ENCODE measurements around the gene SHLD2.
"Not testable (repeated sequence)": the region's sequence is repeated elsewhere in the genome, so short reads cannot be mapped to it uniquely, and the experiment has no call there.

The SHLD2 gene

GRCh38 chr10:87094373-87095235 is at the start of gene SHLD2, which contains the start of gene GLUD1:
Gene SHLD2 (plus strand): TSS chr10:87095206. CDS start chr10:87151355, 56,149 bp downstream.
Gene GLUD1 (minus strand): TSS chr10:87094843. CDS start chr10:87094769, 74 bp downstream.
- no peak for DNase-seq

- no peak for DNase-seq
These were observed 49.5 kb upstream of the SHLD2 start for GRCh38 chr10:87045434-87045938.

- no peak for DNase-seq
These were observed 41.9 kb upstream of the SHLD2 start for GRCh38 chr10:87053111-87053510.

- no peak for DNase-seq
These were observed 41.3 kb upstream of the SHLD2 start for GRCh38 chr10:87053577-87054181.

- no peak for DNase-seq
These were observed 40.4 kb upstream of the SHLD2 start for GRCh38 chr10:87054373-87055295.

GRCh38 chr10:87058171-87058570 is 36.8 kb upstream of the SHLD2 start:
- DNase-seq: no peak

GRCh38 chr10:87059401-87059800 is 35.6 kb upstream of the SHLD2 start:
- DNase-seq: no peak

- no peak for DNase-seq
These were observed 34.6 kb upstream of the SHLD2 start for GRCh38 chr10:87060280-87060928.

GRCh38 chr10:87064651-87065050 is 30.4 kb upstream of the SHLD2 start:
- no peak for DNase-seq

- DNase-seq: no peak
These were observed 28.8 kb upstream of the SHLD2 start for GRCh38 chr10:87066178-87066577.

- no peak for DNase-seq
These were observed 28.1 kb upstream of the SHLD2 start for GRCh38 chr10:87066865-87067264.

GRCh38 chr10:87068281-87068680 is 26.7 kb upstream of the SHLD2 start:
- no peak for DNase-seq

GRCh38 chr10:87072449-87072848 is 22.6 kb upstream of the SHLD2 start:
- DNase-seq: no peak

GRCh38 chr10:87076421-87076820 is 18.6 kb upstream of the SHLD2 start:
- not testable (repeated sequence) for DNase-seq

- no peak for DNase-seq
These were observed 15.7 kb upstream of the SHLD2 start for GRCh38 chr10:87079106-87079836.

- not testable (repeated sequence) for DNase-seq
These were observed 14.4 kb upstream of the SHLD2 start for GRCh38 chr10:87080621-87081020.

- not testable (repeated sequence) for DNase-seq
These were observed 13.4 kb upstream of the SHLD2 start for GRCh38 chr10:87081574-87081973.

- not testable (repeated sequence) for DNase-seq
These were observed 12.8 kb upstream of the SHLD2 start for GRCh38 chr10:87082219-87082618.

- not testable (repeated sequence) for DNase-seq
These were observed 11.3 kb upstream of the SHLD2 start for GRCh38 chr10:87083576-87084290.

GRCh38 chr10:87084291-87084782 is 10.7 kb upstream of the SHLD2 start:
- DNase-seq: not testable (repeated sequence)

- DNase-seq: no peak
These were observed 9.5 kb upstream of the SHLD2 start for GRCh38 chr10:87085537-87085936.

Measured in NCI-H1417 treated with DMSO at 0.1 percent for 48 hours (cell line).